HepG2 (cell line): Measurements from ENCODE around the gene TMEM39A. TPM values are rescaled to one million over a fixed set of nuclear protein-coding genes. Genes with fewer than 3 reads are reported as not detected.

ENCODE experiments used
- ATAC-seq: fragments of 200-7000 bp; cut with Tn5 transposase; 3 replicates; pipeline ENCODE4 v1.9.1; 2020; ENCODE audit warnings: mild to moderate bottlenecking, moderate library complexity
- BruUV-seq: library from RNA; stranded (reverse); fragments of 400-500 nt; replicated peaks from 2 replicates; lab custom pipeline; 2021; lab: Mats Ljungman, UMichigan
- CTCF ChIA-PET: fragments of 300-600 bp; formaldehyde crosslinking; extraction: SDS; loops from one replicate; lab custom pipeline; 2021; ENCODE audit warnings: low total read pairs, inconsistent platforms, low intra/inter-chr PET ratio; lab: Yijun Ruan, JAX
- POLR2A ChIA-PET: fragments of 350-600 bp; sonication (Branson Sonifier 250); formaldehyde crosslinking; loops from one replicate; lab custom pipeline; 2020; ENCODE audit warnings: antibody characterized with exemption, inconsistent platforms; lab: Yijun Ruan, JAX
- DNase-seq: peaks from one replicate; pipeline ENCODE4 v3.0.0-alpha.2; 2015; ENCODE audit warnings: low spot score
- FAIRE-seq: peaks from 3 replicates; lab custom pipeline; 2011; peaks lifted over from hg19 to GRCh38; lab: Jason Lieb, UNC
- H2AFZ ChIP-seq: one replicate; pipeline ENCODE4 v1.6.1; 2011; ENCODE audit warnings: low read length, inconsistent platforms
- H3K27ac ChIP-seq: fragments of 300-600 bp; 3 replicates; pipeline ENCODE4 v1.8.0; 2011; ENCODE audit warnings: mixed run types, mild to moderate bottlenecking, mixed read lengths, low read length, inconsistent platforms; ENCODE audit not compliant: insufficient read depth; ENCODE audit errors: extremely low read length
- H3K27me3 ChIP-seq, 2 experiments: fragments of 200-600 bp in 1 of 2; 2 replicates in 1 of 2; 3 replicates in 1 of 2; pipeline versions ENCODE4 v1.6.0 to v1.8.0; 2011; ENCODE audit warnings: low read length in 2 of 2, mild to moderate bottlenecking in 2 of 2, moderate library complexity in 2 of 2, inconsistent platforms in 1 of 2; ENCODE audit not compliant: insufficient read depth in 2 of 2, control insufficient read depth in 1 of 2
- H3K36me3 ChIP-seq, 2 experiments: fragments of 200-600 bp in 1 of 2; replicated peaks in 1 of 2; 2 replicates in 1 of 2; 3 replicates in 1 of 2; pipeline versions ENCODE4 v1.5.1 to v1.8.0; 2011; ENCODE audit warnings: low read length in 2 of 2, inconsistent platforms in 1 of 2; ENCODE audit not compliant: insufficient read depth in 2 of 2, control insufficient read depth in 1 of 2
- H3K4me1 ChIP-seq: 2 replicates; pipeline ENCODE4 v1.5.1; 2012; ENCODE audit warnings: low read length, inconsistent platforms; ENCODE audit not compliant: insufficient read depth
- H3K4me2 ChIP-seq: 2 replicates; pipeline ENCODE4 v1.6.0; 2011; ENCODE audit warnings: low read depth, low read length, inconsistent platforms
- H3K4me3 ChIP-seq, 3 experiments: fragments of 200-600 bp in 1 of 3; sonication (generic), shearing (Covaris generic) in 1 of 3; replicated peaks in 1 of 3; 2 replicates each; pipeline ENCODE4 v1.5.1; 2011 to 2016; ENCODE audit warnings: low read length in 3 of 3, inconsistent platforms in 2 of 3, low read depth in 2 of 3, mild to moderate bottlenecking in 2 of 3, control low read depth in 1 of 3, mixed read lengths in 1 of 3; ENCODE audit not compliant: insufficient read depth in 1 of 3
- H3K79me2 ChIP-seq: one replicate; pipeline ENCODE4 v1.6.1; 2011; ENCODE audit warnings: low read length, inconsistent platforms; ENCODE audit not compliant: insufficient read depth
- H3K9ac ChIP-seq: 2 replicates; pipeline ENCODE4 v1.6.0; 2011; ENCODE audit warnings: mild to moderate bottlenecking, low read depth, low read length, inconsistent platforms; ENCODE audit not compliant: insufficient read depth
- H3K9me3 ChIP-seq: 2 replicates; pipeline ENCODE4 v1.5.1; 2012; ENCODE audit warnings: mild to moderate bottlenecking, low read length
- H4K20me1 ChIP-seq: 2 replicates; pipeline ENCODE4 v1.6.0; 2011; ENCODE audit warnings: inconsistent platforms, mild to moderate bottlenecking, low read length, moderate library complexity; ENCODE audit not compliant: insufficient read depth
- ZBTB20 ChIP-seq: sonication (generic); formaldehyde crosslinking; IDR thresholded peaks from 2 replicates; pipeline ENCODE4 v1.8.1; 2023; ENCODE audit warnings: missing genetic modification reagents, low read depth, mild to moderate bottlenecking, borderline replicate concordance
- ZBTB38 ChIP-seq: sonication (generic); formaldehyde crosslinking; IDR thresholded peaks from 2 replicates; pipeline ENCODE4 v1.5.1; 2020; ENCODE audit warnings: mild to moderate bottlenecking, missing genetic modification reagents
- ZNF431 ChIP-seq: sonication (generic); formaldehyde crosslinking; IDR thresholded peaks from 2 replicates; pipeline ENCODE4 v1.9.0; 2022; ENCODE audit warnings: missing genetic modification reagents, low read depth, mild to moderate bottlenecking, borderline replicate concordance
- ZNF564 ChIP-seq: sonication (generic); formaldehyde crosslinking; IDR thresholded peaks from 2 replicates; pipeline ENCODE4 v1.8.1; 2023; ENCODE audit warnings: mild to moderate bottlenecking, missing genetic modification reagents
- WGBS: methylation state at CpG from one replicate; pipeline ENCODE4 v1.1.6; 2017; ENCODE audit warnings: low lambda C conversion rate; 5-methylcytosine and 5-hydroxymethylcytosine counted together
- in situ Hi-C: cut with HindIII; loops from 2 replicates; pipeline ENCODE4 v1.10.0; 2017; ENCODE audit warnings: low pct_unique_long_range_greater_than_20kb; ENCODE audit not compliant: extremely low pct_ligation_motif_present
- intact Hi-C: fragments of 100-400 bp; cut with micrococcal nuclease; formaldehyde crosslinking; loops from one replicate; pipeline ENCODE4 v1.10.0; 2022; ENCODE audit not compliant: unreplicated experiment
- polyA plus RNA-seq, 8 experiments: library from polyadenylated mRNA; depleted of rRNA in 3 of 8; stranded (reverse) in 7 of 8; unstranded in 1 of 8; fragments of >200 nt; fragmentation: Illumina TruSeq in 4 of 8; extraction: Trizol in 4 of 8; gene quantifications; 2 replicates each; pipeline versions ENCODE4 v1.2.1 to v1.2.3, GENCODE V29; 2011 to 2016; ENCODE audit warnings: low read depth in 4 of 8, missing spikeins in 1 of 8, mixed read lengths in 1 of 8; ENCODE audit not compliant: insufficient read depth in 1 of 8
- total RNA-seq, 5 experiments: library from RNA; depleted of rRNA; stranded (reverse); fragments of >200 nt; fragmentation: Illumina TruSeq; extraction: Trizol; gene quantifications; 2 replicates each; pipeline ENCODE4 v1.2.3, GENCODE V29; 2016; ENCODE audit warnings: low read depth in 1 of 5
- TF ChIP-seq, protein P1 (sequence below): sonication (generic); formaldehyde crosslinking; IDR thresholded peaks from 2 replicates; pipeline ENCODE4 v1.4.0; 2020; ENCODE audit warnings: mild to moderate bottlenecking, low read depth, missing genetic modification reagents
- TF ChIP-seq, protein P2 (sequence below): sonication (generic); IDR thresholded peaks from 2 replicates; pipeline ENCODE4 v1.6.1; 2016; ENCODE audit warnings: low read depth, borderline replicate concordance

TMEM39A gene
- total and polyA plus RNA-seq, 2 of the 13 experiments (the other 11 are each of a cell fraction or from before 2014, with no cell fraction given) = 55.8 to 64.9 TPM

DNA sequence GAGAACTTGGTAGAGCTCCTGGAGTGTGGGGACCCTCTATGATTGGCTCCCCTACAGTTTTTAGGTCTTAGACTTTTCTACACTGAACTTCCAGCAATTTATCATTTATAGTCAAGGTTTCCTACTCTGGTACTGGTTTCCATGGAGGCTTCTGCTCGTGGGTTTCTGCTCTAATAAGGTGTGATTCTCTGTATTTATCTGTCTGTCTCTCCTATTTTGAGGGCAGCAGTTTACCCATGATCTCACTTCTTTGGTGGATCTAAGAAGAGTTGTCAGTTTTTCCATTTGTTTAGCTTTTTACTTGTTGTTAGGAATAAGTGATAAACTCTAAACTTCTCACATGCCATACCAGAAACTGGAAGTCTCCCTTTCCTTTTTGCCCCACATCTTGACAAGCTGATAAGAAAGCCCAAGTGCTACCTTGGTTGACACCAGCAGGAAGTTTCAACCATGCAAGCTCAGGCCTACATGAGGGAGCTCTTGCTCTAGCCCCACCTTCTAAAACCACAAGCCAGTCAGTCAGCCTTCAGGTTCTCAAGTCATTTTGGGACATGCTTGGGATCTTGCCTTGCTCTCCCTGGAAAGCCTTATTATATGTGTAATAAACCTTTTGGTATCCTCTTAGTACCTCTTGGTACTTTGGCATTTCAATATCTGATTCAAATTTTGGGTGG, 44.9 kb upstream of the TMEM39A start (continued):
- TF ChIP-seq, protein P1, sequence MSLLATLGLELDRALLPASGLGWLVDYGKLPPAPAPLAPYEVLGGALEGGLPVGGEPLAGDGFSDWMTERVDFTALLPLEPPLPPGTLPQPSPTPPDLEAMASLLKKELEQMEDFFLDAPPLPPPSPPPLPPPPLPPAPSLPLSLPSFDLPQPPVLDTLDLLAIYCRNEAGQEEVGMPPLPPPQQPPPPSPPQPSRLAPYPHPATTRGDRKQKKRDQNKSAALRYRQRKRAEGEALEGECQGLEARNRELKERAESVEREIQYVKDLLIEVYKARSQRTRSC (CRISPR knock-in tag) = no peak

DNA sequence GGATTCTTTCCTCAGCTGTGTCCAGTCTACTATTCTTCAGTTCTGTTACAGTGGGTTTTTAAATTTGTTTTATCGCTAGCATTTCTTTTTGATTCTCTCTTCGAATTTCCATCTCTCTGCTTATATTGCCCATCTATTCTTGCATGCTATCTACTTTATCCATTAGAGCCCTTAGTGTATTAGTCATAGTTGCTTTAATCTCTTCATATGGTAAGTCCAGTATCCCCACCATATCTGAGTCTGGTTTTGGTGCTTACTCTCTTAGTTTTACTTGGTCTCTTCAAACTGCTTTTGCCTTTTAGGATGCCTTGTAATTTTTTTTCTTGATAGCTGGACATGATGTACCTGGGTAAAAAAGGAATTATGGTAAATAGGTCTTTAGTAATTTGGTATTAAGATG, 44.0 kb upstream of the TMEM39A start:
- in situ Hi-C loops (no loop called here), intact Hi-C loops (no loop called here)
- H3K9me3 ChIP-seq = no peaks in the 10 kb centered on the region
- ATAC-seq (no peak), DNase-seq (no peak), FAIRE-seq (no peak)
- H3K36me3 ChIP-seq = peaks cover 2 to 32% of the 10 kb centered on the region in 2 experiments; a peak in 4 of 5 replicates
- peaks cover 10% of the 10 kb centered on the region for H3K4me1 ChIP-seq
- H3K4me3 ChIP-seq = no peak overlapping the region
- ChIA-PET POLR2A (interaction anchor here (1.0 kb wide), 1 partner anchor 9 kb away, joined by 3 read pairs; the partner anchor contains the start of gene TIMMDC1), CTCF (no interaction called here)
- H3K9ac ChIP-seq = no peak overlapping the region
- H4K20me1 ChIP-seq = no peaks in the 10 kb centered on the region
- WGBS = 93% methylated on average over 2 of the region's 2 CpGs
- no TSS peak for BruUV-seq
- H3K27ac ChIP-seq = no peak overlapping the region
- no peaks in the 10 kb centered on the region for H3K79me2 ChIP-seq
- H3K4me2 ChIP-seq = no peak overlapping the region
- TF ChIP-seq, protein P2, sequence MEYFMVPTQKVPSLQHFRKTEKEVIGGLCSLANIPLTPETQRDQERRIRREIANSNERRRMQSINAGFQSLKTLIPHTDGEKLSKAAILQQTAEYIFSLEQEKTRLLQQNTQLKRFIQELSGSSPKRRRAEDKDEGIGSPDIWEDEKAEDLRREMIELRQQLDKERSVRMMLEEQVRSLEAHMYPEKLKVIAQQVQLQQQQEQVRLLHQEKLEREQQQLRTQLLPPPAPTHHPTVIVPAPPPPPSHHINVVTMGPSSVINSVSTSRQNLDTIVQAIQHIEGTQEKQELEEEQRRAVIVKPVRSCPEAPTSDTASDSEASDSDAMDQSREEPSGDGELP = no peak
- TF ChIP-seq ZNF431 = no peak
- TF ChIP-seq ZNF564 (CRISPR knock-in tag) = no peak
- no peak for TF ChIP-seq ZBTB20 (CRISPR knock-in tag)
- no peak for TF ChIP-seq ZBTB38 (CRISPR knock-in tag)
- TF ChIP-seq, all 625 proteins: peak for 0
- no peaks in the 10 kb centered on the region for H3K27me3 ChIP-seq
- no peak overlapping the region for H2AFZ ChIP-seq
